Gastroesophageal sphincter (tissue), 4 donors: Measurements from ENCODE around the gene ARHGDIB. TPM values are rescaled to one million over a fixed set of nuclear protein-coding genes. Genes with fewer than 3 reads are reported as not detected.

ENCODE experiments used
- ATAC-seq: fragments of 150-250 bp; one replicate; pipeline ENCODE4 v1.9.1; 2016; ENCODE audit warnings: mild to moderate bottlenecking, moderate library complexity
- H3K27ac ChIP-seq, 4 donors: fragments of 200-600 bp; sonication (generic) in 3 of 4; 1 replicate in 3 of 4; 2 replicates in 1 of 4; pipeline ENCODE4 v1.5.1; 2016 to 2019
- H3K27me3 ChIP-seq: fragments of 200-600 bp; sonication (generic); one replicate; pipeline ENCODE4 v1.5.1; 2019
- H3K36me3 ChIP-seq, 2 donors: fragments of 200-600 bp; sonication (generic); one replicate each; pipeline ENCODE4 v1.5.1; 2019; ENCODE audit warnings: control low read depth in 1 of 2
- H3K4me1 ChIP-seq, 3 donors: fragments of 200-600 bp; sonication (generic); 1 replicate in 2 of 3; 2 replicates in 1 of 3; pipeline ENCODE4 v1.5.1; 2016 to 2019; ENCODE audit warnings: control low read depth in 2 of 3
- H3K4me3 ChIP-seq, 2 donors: fragments of 200-600 bp; sonication (generic); one replicate each; pipeline ENCODE4 v1.5.1; 2019; ENCODE audit warnings: mild to moderate bottlenecking in 1 of 2, moderate library complexity in 1 of 2
- H3K9me3 ChIP-seq, 3 donors: fragments of 200-600 bp; sonication (generic); one replicate each; pipeline ENCODE4 v1.5.1; 2017 to 2019; ENCODE audit warnings: control low read depth in 2 of 3
- CTCF ChIP-seq, 4 experiments: fragments of 200-600 bp in 2 of 4; fragments of 450-650 bp in 2 of 4; sonication (generic) in 1 of 4; IDR thresholded peaks; one replicate each; pipeline ENCODE4 v1.5.1; 2017 to 2019; ENCODE audit warnings: antibody characterized with exemption in 4 of 4, mild to moderate bottlenecking in 2 of 4, moderate library complexity in 2 of 4
- EP300 ChIP-seq: sonication (generic); formaldehyde crosslinking; IDR thresholded peaks from one replicate; pipeline ENCODE4 v1.6.1; 2017; ENCODE audit warnings: antibody characterized with exemption, mild to moderate bottlenecking
- POLR2A ChIP-seq, 2 donors: fragments of 450-650 bp; IDR thresholded peaks; one replicate each; pipeline ENCODE4 v1.6.1; 2017; ENCODE audit warnings: antibody characterized with exemption in 2 of 2, mild to moderate bottlenecking in 2 of 2, moderate library complexity in 1 of 2
- POLR2AphosphoS5 ChIP-seq: sonication (generic); formaldehyde crosslinking; IDR thresholded peaks from one replicate; pipeline ENCODE4 v1.6.1; 2017; ENCODE audit warnings: antibody characterized with exemption
- WGBS, 2 donors: methylation state at CpG; one replicate each; pipeline ENCODE4 v1.1.5; 2018; ENCODE audit warnings: low coverage in 1 of 2; 5-methylcytosine and 5-hydroxymethylcytosine counted together
- total RNA-seq, 4 donors: library from RNA; depleted of rRNA; stranded (reverse); fragments of >200 nt; gene quantifications; one replicate each; pipeline ENCODE4 v1.1.0, GENCODE V29; 2016

Gene ARHGDIB
- total RNA-seq, 4 donors from 2014 or later = 22.4 to 108 (median 74.2) TPM

GRCh38 chr12:14979468-14979867 lies 18.1 kb upstream of the ARHGDIB start:
- no peak for ATAC-seq
- Histone ChIP-seq H3K9me3 (no peaks in the 10 kb centered on the region), H3K4me3 (no peak overlapping the region), H3K27ac (no peak overlapping the region), H3K4me1 (no peaks in the 10 kb centered on the region), H3K27me3 (no peaks in the 10 kb centered on the region), H3K36me3 (no peaks in the 10 kb centered on the region)
- TF ChIP-seq POLR2A (IDR thresholded peaks at IDR 0.05) = no peak
- no peak for TF ChIP-seq EP300

- H3K27me3 ChIP-seq = no peaks in the 10 kb centered on the region
- no peaks in the 10 kb centered on the region for H3K4me1 ChIP-seq
- ATAC-seq = no peak
- 76 to 89% methylated on average over 3 of the region's 3 CpGs for WGBS, 2 donors
- no peaks in the 10 kb centered on the region for H3K9me3 ChIP-seq
- no peak overlapping the region for H3K27ac ChIP-seq
- no peaks in the 10 kb centered on the region for H3K36me3 ChIP-seq
- no peak overlapping the region for H3K4me3 ChIP-seq
- TF ChIP-seq POLR2A (IDR thresholded peaks at IDR 0.05) = no peak
- TF ChIP-seq EP300 = no peak
- no peak for TF ChIP-seq CTCF (IDR thresholded peaks at IDR 0.05)
- TF ChIP-seq POLR2AphosphoS5 = no peak
These were observed 15.3 kb upstream of the ARHGDIB start for GRCh38 chr12:14976658-14977057.

GRCh38 chr12:14975457-14975856 lies 14.1 kb upstream of the ARHGDIB start:
- H3K4me1 ChIP-seq = no peaks in the 10 kb centered on the region
- 64 to 89% methylated on average over 3 to 4 of the region's 4 CpGs for WGBS, 2 donors
- TF ChIP-seq EP300 (no peak), POLR2A (IDR thresholded peaks at IDR 0.05) (no peak), CTCF (IDR thresholded peaks at IDR 0.05) (no peak), POLR2AphosphoS5 (no peak)

GRCh38 chr12:14974633-14975032 lies 13.2 kb upstream of the ARHGDIB start:
- ATAC-seq = no peak
- 97 to 100% methylated on average over 3 of the region's 3 CpGs for WGBS, 2 donors
- TF ChIP-seq EP300 = no peak
- no peak for TF ChIP-seq CTCF (IDR thresholded peaks at IDR 0.05)

More at GRCh38 chr12:14975457-14975856, 14.1 kb upstream of the ARHGDIB start:
- Histone ChIP-seq H3K36me3 (no peaks in the 10 kb centered on the region), H3K9me3 (no peaks in the 10 kb centered on the region), H3K4me3 (no peak overlapping the region), H3K27ac (no peak overlapping the region), H3K27me3 (no peaks in the 10 kb centered on the region)
- ATAC-seq = no peak

GRCh38 chr12:14972816-14973215 lies 11.4 kb upstream of the ARHGDIB start, which contains the start of gene PDE6H:
Gene PDE6H (plus strand): TSS chr12:14973042. CDS start chr12:14978013, 4,971 bp downstream.
- TF ChIP-seq CTCF (IDR thresholded peaks at IDR 0.05) (no peak), POLR2AphosphoS5 (no peak), EP300 (no peak), POLR2A (IDR thresholded peaks at IDR 0.05) (no peak)
- 86 to 100% methylated on average over 2 of the region's 2 CpGs for WGBS, 2 donors
- Histone ChIP-seq H3K36me3 (no peaks in the 10 kb centered on the region), H3K27me3 (no peaks in the 10 kb centered on the region), H3K4me3 (no peak within 1 kb of the TSS), H3K4me1 (no peaks in the 10 kb centered on the region), H3K27ac (no peak within 1 kb of the TSS), H3K9me3 (no peaks in the 10 kb centered on the region)
- ATAC-seq = no peak

More at GRCh38 chr12:14974633-14975032, 13.2 kb upstream of the ARHGDIB start:
- no peak overlapping the region for H3K27ac ChIP-seq
- H3K27me3 ChIP-seq = no peaks in the 10 kb centered on the region
- H3K36me3 ChIP-seq = no peaks in the 10 kb centered on the region
- no peak overlapping the region for H3K4me3 ChIP-seq
- no peaks in the 10 kb centered on the region for H3K9me3 ChIP-seq
- H3K4me1 ChIP-seq = no peaks in the 10 kb centered on the region
